Left lung (tissue), 10 donors: ENCODE results near the gene TSPAN32. TPM values are rescaled to one million over a fixed set of nuclear protein-coding genes. Genes with fewer than 3 reads are reported as not detected.

Experiments used
- ATAC-seq: fragments of 200-7000 bp; cut with Tn5 transposase; one replicate; pipeline ENCODE4 v1.9.1; 2020; ENCODE audit warnings: moderate library complexity
- DNase-seq, 4 donors: peaks; one replicate each; pipeline ENCODE4 v3.0.0-alpha.2; 2013 to 2020
- H3K27ac ChIP-seq, 2 donors: fragments of 200-600 bp; sonication (generic) in 1 of 2; one replicate each; pipeline versions ENCODE4 v1.5.0 to v1.8.0; 2020 to 2021
- H3K27me3 ChIP-seq, 2 donors: fragments of 200-600 bp; sonication (generic) in 1 of 2; one replicate each; pipeline versions ENCODE4 v1.5.0 to v1.8.0; 2020 to 2021
- H3K36me3 ChIP-seq, 2 donors: fragments of 200-600 bp; sonication (generic) in 1 of 2; one replicate each; pipeline versions ENCODE4 v1.5.0 to v1.8.0; 2020 to 2021
- H3K4me1 ChIP-seq, 2 donors: fragments of 200-600 bp; one replicate each; pipeline ENCODE4 v1.8.0; 2021
- H3K4me3 ChIP-seq, 2 donors: fragments of 200-600 bp; sonication (generic) in 1 of 2; one replicate each; pipeline versions ENCODE4 v1.5.0 to v1.8.0; 2020 to 2021; ENCODE audit warnings: mild to moderate bottlenecking in 1 of 2
- H3K9me3 ChIP-seq, 2 donors: fragments of 200-600 bp; sonication (generic) in 1 of 2; one replicate each; pipeline versions ENCODE4 v1.5.0 to v1.8.0; 2020 to 2021
- intact Hi-C, 2 donors: fragments of 100-400 bp; cut with DNase I; formaldehyde crosslinking; loops; one replicate each; pipeline versions ENCODE4 v1.11.2 to v1.14.2; 2022
- polyA plus RNA-seq, 6 donors: library from polyadenylated mRNA; unstranded; fragments of 120-200 nt; gene quantifications; one replicate each; pipeline ENCODE4 v1.2.1, GENCODE V29; 2013; ENCODE audit not compliant: insufficient read length in 6 of 6
- total RNA-seq, 2 donors: library from RNA; stranded (reverse); fragmentation: NEBNext Ultra II Directional; extraction: Animal tissue kit (Norgen Biotek cat#: 25700); gene quantifications; one replicate each; pipeline ENCODE4 v1.2.1, GENCODE V29; 2021
- TF ChIP-seq, protein P1 (sequence below), 2 donors: fragments of 200-600 bp; sonication (generic) in 1 of 2; IDR thresholded peaks; one replicate each; pipeline versions ENCODE4 v1.5.0 to v1.8.0; 2021; ENCODE audit warnings: antibody characterized with exemption in 2 of 2
- donor health status: DM: no; HTN: yes; CAD: no.
- donor health status: DM: no; HTN: no; CAD: no.

Gene TSPAN32
- total and polyA plus RNA-seq, 8 donors = 3.7 to 6.3 (median 4.2) TPM

DNA sequence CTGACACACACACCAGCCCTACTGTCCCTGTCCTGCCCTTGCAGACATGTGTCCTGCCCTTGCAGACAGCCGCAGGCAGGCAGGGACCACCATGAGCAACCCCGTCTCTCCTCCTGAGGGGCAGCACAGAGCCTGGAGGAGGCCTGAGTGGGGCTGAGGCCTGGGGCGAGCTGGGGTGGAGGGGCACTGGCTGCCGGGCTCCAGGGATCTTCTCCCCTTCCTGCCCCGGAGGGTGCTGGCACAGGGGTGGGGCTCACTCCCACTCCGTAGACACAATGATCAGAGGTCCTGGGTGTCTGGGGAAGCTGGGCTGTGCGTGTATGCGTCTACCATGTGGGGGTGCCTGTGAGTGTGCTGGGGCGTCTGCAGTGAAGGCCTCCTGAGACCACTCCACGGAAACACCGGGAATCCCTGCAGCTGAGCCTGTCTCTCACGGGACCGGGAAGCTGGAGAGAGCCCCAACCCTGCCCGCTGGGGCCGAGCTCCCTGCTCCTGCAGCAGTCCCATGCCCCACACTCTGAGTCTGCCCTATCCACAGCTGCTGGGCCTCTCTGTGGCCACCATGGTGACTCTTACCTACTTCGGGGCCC lies 588 bp downstream of the TSPAN32 start:
- TF ChIP-seq, protein P1, sequence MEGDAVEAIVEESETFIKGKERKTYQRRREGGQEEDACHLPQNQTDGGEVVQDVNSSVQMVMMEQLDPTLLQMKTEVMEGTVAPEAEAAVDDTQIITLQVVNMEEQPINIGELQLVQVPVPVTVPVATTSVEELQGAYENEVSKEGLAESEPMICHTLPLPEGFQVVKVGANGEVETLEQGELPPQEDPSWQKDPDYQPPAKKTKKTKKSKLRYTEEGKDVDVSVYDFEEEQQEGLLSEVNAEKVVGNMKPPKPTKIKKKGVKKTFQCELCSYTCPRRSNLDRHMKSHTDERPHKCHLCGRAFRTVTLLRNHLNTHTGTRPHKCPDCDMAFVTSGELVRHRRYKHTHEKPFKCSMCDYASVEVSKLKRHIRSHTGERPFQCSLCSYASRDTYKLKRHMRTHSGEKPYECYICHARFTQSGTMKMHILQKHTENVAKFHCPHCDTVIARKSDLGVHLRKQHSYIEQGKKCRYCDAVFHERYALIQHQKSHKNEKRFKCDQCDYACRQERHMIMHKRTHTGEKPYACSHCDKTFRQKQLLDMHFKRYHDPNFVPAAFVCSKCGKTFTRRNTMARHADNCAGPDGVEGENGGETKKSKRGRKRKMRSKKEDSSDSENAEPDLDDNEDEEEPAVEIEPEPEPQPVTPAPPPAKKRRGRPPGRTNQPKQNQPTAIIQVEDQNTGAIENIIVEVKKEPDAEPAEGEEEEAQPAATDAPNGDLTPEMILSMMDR (IDR thresholded peaks at IDR 0.05) = no peak
- peak overlapping the region in 1 of 2 donors; percentile 88 for H3K27ac ChIP-seq
- H3K4me1 ChIP-seq = peaks cover 16 to 70% of the 10 kb centered on the region in 2 donors
- DNase-seq (peak in 1 of 4 donors; percentile 79), ATAC-seq (no peak)
- H3K36me3 ChIP-seq = no peaks in the 10 kb centered on the region
- no peaks in the 10 kb centered on the region for H3K27me3 ChIP-seq
- intact Hi-C loops = loop anchor here (10.0 kb wide), 2 partner anchors 112 to 222 kb away; no protein-coding TSS in a partner anchor
- H3K4me3 ChIP-seq = peak overlapping the region in 1 of 2 donors; percentile 41
- H3K9me3 ChIP-seq = no peaks in the 10 kb centered on the region

DNA sequence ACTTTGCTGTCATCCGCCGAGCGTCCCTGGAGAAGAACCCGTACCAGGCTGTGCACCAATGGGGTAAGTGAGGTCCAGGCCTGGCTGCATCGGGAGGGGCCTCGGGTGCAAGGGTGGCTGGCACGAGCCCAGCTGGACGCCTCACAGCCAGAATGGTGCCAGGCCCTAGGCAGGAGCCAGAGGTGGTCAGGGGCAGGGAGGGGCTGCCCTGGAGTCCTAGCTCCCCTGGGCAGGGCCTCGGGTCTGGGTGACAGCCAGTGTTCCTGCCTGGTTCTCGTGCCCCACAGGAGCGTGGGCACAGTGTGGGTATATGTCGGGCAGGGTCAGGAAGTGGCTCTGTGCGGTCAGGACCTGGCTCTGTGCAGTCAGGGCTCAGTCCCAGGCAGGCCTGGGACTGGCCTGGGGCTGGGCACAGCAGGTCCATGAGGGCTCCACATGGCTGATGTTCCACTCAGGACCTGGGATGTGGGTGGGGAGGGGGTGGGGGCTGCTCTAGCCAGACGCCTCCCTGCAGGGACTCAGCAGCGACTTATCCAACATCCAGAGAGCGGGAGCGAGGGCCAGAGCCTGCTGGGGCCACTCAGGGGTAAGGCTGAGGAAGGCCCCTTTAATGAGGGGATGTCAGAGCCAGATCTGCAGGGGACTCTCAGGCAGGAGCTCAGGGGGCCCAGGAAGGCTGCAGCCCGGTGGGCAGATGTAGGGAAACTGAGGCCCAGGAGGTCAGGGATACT lies 1.2 kb downstream of the TSPAN32 start:
- intact Hi-C loops = loop anchor here (10.0 kb wide), 2 partner anchors 112 to 222 kb away; no protein-coding TSS in a partner anchor
- peak; percentile 2 for ATAC-seq
- Histone ChIP-seq H3K36me3 (no peaks in the 10 kb centered on the region), H3K27ac (peak overlapping the region in 1 of 2 donors; percentile 88), H3K9me3 (no peaks in the 10 kb centered on the region), H3K27me3 (no peaks in the 10 kb centered on the region), H3K4me3 (peak overlapping the region in 1 of 2 donors; percentile 41), H3K4me1 (peaks cover 16 to 73% of the 10 kb centered on the region in 2 donors)
- TF ChIP-seq, protein P1 (IDR thresholded peaks at IDR 0.05) = no peak
- peak in 1 of 4 donors; percentile 82 for DNase-seq

DNA sequence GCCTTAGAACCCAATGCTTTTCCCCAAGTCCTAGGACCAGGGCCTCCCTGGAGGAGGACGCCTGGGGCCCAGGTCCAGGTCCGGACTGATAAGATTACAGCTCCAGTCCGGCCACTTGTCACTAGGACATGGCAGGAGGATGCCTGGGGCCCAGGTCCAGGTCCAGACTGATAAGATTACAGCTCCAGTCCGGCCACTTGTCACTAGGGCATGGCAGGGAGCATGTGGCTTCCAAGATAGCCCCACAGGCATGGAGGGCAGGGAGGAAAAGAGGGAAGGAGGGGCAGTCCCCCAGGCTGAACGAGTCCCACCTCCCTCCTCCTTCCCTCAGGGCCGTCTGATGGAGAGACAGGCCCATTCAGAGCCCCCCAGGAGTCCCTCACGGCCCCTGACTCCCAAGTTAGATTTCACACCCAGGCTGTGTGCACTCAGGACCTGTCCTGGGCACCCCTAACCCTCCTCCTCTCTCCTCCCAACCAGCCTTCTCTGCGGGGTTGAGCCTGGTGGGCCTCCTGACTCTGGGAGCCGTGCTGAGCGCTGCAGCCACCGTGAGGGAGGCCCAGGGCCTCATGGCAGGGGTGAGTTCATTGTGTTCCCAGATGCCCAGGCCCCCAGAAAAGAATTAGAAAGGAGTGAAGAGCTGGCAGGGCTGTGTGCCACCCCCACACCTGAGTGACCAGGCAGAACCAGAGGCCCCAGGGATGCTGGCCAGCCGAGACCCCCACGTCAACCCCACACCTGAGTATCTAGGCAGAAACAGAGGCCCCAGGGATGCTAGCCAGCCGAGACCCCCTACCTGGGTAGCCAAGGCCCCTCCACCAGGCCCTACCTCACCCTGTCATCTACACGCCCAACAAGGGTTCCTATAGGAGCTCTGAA lies 2.1 kb downstream of the TSPAN32 start:
- Histone ChIP-seq H3K27ac (peak overlapping the region in 1 of 2 donors; percentile 88), H3K27me3 (no peaks in the 10 kb centered on the region), H3K36me3 (no peaks in the 10 kb centered on the region), H3K9me3 (no peaks in the 10 kb centered on the region), H3K4me3 (no peak overlapping the region), H3K4me1 (peaks cover 16 to 73% of the 10 kb centered on the region in 2 donors)
- no peak for ATAC-seq
- TF ChIP-seq, protein P1 (IDR thresholded peaks at IDR 0.05) = no peak
- no peak for DNase-seq
- intact Hi-C loops = loop anchor here (2.0 to 10.0 kb wide), 3 partner anchors 111 to 221 kb away; no protein-coding TSS in a partner anchor

DNA sequence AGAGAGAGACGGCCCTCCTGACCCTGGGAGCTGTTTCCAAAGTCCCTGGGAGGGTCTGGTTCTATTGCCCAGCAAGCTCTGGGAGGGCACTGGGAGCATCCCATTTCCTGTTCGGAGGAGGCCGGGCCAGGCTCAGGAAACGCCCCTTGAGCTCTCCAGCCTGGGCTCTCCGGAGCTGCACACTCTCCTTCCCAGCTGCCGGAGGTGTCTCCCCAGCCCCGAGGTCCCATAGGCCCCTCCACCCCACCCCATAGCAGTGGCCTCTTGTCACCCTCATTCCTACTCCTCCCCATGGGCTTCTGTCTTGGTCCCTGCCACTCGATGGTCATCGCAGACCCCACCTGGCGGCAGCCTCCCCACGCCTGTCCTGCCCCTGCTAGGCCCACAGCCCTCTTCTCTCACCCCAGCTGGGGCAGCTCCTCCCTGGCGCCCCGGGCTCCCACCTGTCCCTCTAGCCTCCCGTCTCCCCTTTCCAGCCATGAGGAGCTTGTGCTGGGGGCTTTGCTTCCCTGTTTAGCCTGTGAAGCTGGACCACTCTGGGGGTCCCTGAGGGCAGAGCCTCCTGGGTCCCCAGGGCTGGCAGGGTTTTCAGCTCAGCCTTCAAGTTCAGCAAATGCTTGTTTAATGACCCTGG lies 2.8 kb downstream of the TSPAN32 start:
- Histone ChIP-seq H3K4me3 (no peak overlapping the region), H3K4me1 (peaks cover 16 to 73% of the 10 kb centered on the region in 2 donors), H3K9me3 (no peaks in the 10 kb centered on the region), H3K27ac (peak overlapping the region; percentile 65 to 88), H3K27me3 (no peaks in the 10 kb centered on the region), H3K36me3 (no peaks in the 10 kb centered on the region)
- no peak for ATAC-seq
- peak in 1 of 4 donors; percentile 76 for DNase-seq
- intact Hi-C loops = loop anchor here (2.0 to 10.0 kb wide), 3 partner anchors 110 to 220 kb away; no protein-coding TSS in a partner anchor
- TF ChIP-seq, protein P1 (IDR thresholded peaks at IDR 0.05) = no peak
